ENCODE data around the gene KDM6A. TPM values are rescaled to one million over a fixed set of nuclear protein-coding genes. Genes with fewer than 3 reads are reported as not detected.
A peak's percentile ranks its signal among the peaks of the same experiment; 100 is the strongest.
"Not testable (repeated sequence)": the region's sequence is repeated elsewhere in the genome, so short reads cannot be mapped to it uniquely, and the experiment has no call there.

The KDM6A gene
- total and polyA plus RNA-seq, 2 donors (not counting 1 experiment from before 2014, with no cell fraction given), result 13.8 to 28.4 TPM

- no peaks in the 10 kb centered on the region for H3K4me1 ChIP-seq (ENCODE audit: control insufficient read depth, extremely low read depth, insufficient read depth, low read length)
- H3K36me3 ChIP-seq (ENCODE audit: control insufficient read depth, insufficient read depth, low read length), result peaks cover 7% of the 10 kb centered on the region
- H3K27ac ChIP-seq (ENCODE audit: insufficient read depth, low read length), result no peak overlapping the region
- no peak overlapping the region for H3K4me2 ChIP-seq (ENCODE audit: extremely low read depth, insufficient read depth, low read length)
- no peak for TF ChIP-seq EZH2 (IDR thresholded peaks at IDR 0.05; ENCODE audit: low read length, missing control alignments)
- H3K9me3 ChIP-seq (ENCODE audit: control insufficient read depth, insufficient read depth, low read depth, low read length), result no peaks in the 10 kb centered on the region
- H4K20me1 ChIP-seq (ENCODE audit: control insufficient read depth, extremely low read depth, insufficient read depth, low read length), result no peaks in the 10 kb centered on the region
- no peaks in the 10 kb centered on the region for H3K79me2 ChIP-seq (ENCODE audit: control insufficient read depth, insufficient read depth, low read length)
- DNase-seq (ENCODE audit: low read depth in 2 of 2), result peak in 1 of 2 donors; percentile 62
- H3K27me3 ChIP-seq (ENCODE audit: control insufficient read depth, insufficient read depth, low read length), result no peaks in the 10 kb centered on the region
- no peak overlapping the region for H2AFZ ChIP-seq (ENCODE audit: low read length)
- H3K4me3 ChIP-seq (replicated peaks in 1 of 4; ENCODE audit: control extremely low read depth in 1 of 4, insufficient read depth in 1 of 4, low read depth in 3 of 4, low read length in 4 of 4), result no peak overlapping the region
- no peak overlapping the region for H3K9ac ChIP-seq (ENCODE audit: insufficient read depth, low read length)
Observed at GRCh38 chrX:45063319-45064095, 190.5 kb downstream of the KDM6A start.

DNA sequence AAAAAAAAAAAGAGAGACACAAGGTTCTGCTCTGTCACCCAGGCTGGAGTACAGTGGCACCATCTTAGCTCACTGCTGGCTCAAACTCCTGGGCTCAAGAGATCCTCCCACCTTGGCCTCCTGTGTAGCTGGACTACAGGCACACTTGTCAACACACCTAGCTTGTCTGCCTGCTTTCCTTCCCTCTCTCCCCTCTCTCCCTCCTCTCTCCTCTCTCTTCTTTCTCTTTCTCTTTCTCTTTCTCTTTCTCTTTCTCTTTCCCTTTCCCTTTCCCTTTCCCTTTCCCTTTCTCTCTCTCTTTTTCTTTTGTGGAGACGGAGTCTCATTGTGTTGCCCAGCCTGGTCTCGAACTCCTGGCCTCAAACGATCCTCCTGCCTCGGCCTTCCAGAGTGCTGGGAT is 195.6 kb downstream of the KDM6A start:
- H3K27ac ChIP-seq (ENCODE audit: insufficient read depth, low read length), result no peak overlapping the region
- TF ChIP-seq EZH2 (IDR thresholded peaks at IDR 0.05; ENCODE audit: low read length, missing control alignments), result no peak
- TF ChIP-seq, protein P1, sequence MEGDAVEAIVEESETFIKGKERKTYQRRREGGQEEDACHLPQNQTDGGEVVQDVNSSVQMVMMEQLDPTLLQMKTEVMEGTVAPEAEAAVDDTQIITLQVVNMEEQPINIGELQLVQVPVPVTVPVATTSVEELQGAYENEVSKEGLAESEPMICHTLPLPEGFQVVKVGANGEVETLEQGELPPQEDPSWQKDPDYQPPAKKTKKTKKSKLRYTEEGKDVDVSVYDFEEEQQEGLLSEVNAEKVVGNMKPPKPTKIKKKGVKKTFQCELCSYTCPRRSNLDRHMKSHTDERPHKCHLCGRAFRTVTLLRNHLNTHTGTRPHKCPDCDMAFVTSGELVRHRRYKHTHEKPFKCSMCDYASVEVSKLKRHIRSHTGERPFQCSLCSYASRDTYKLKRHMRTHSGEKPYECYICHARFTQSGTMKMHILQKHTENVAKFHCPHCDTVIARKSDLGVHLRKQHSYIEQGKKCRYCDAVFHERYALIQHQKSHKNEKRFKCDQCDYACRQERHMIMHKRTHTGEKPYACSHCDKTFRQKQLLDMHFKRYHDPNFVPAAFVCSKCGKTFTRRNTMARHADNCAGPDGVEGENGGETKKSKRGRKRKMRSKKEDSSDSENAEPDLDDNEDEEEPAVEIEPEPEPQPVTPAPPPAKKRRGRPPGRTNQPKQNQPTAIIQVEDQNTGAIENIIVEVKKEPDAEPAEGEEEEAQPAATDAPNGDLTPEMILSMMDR (conservative IDR thresholded peaks at IDR 0.05 in 1 of 2, IDR thresholded peaks at IDR 0.05 in 1 of 2; ENCODE audit: low read depth in 1 of 2, low read length in 2 of 2), result no peak
- no peaks in the 10 kb centered on the region for H3K4me1 ChIP-seq (ENCODE audit: control insufficient read depth, extremely low read depth, insufficient read depth, low read length)
- H3K9ac ChIP-seq (ENCODE audit: insufficient read depth, low read length), result no peak overlapping the region
- DNase-seq (ENCODE audit: low read depth in 2 of 2), result no peak
- H3K4me3 ChIP-seq (replicated peaks in 1 of 4; ENCODE audit: control extremely low read depth in 1 of 4, insufficient read depth in 1 of 4, low read depth in 3 of 4, low read length in 4 of 4), result no peak overlapping the region
- H3K9me3 ChIP-seq (ENCODE audit: control insufficient read depth, insufficient read depth, low read depth, low read length), result no peaks in the 10 kb centered on the region
- no peaks in the 10 kb centered on the region for H3K27me3 ChIP-seq (ENCODE audit: control insufficient read depth, insufficient read depth, low read length)
- H3K36me3 ChIP-seq (ENCODE audit: control insufficient read depth, insufficient read depth, low read length), result peaks cover 6% of the 10 kb centered on the region
- H3K79me2 ChIP-seq (ENCODE audit: control insufficient read depth, insufficient read depth, low read length), result peaks cover 4% of the 10 kb centered on the region
- no peaks in the 10 kb centered on the region for H4K20me1 ChIP-seq (ENCODE audit: control insufficient read depth, extremely low read depth, insufficient read depth, low read length)
- no peak overlapping the region for H3K4me2 ChIP-seq (ENCODE audit: extremely low read depth, insufficient read depth, low read length)
- H2AFZ ChIP-seq (ENCODE audit: low read length), result no peak overlapping the region

GRCh38 chrX:45070116-45071007 is 197.4 kb downstream of the KDM6A start:
- H4K20me1 ChIP-seq (ENCODE audit: control insufficient read depth, extremely low read depth, insufficient read depth, low read length), result no peaks in the 10 kb centered on the region
- no peak overlapping the region for H3K27ac ChIP-seq (ENCODE audit: insufficient read depth, low read length)
- H3K9ac ChIP-seq (ENCODE audit: insufficient read depth, low read length), result no peak overlapping the region
- H2AFZ ChIP-seq (ENCODE audit: low read length), result no peak overlapping the region
- H3K4me1 ChIP-seq (ENCODE audit: control insufficient read depth, extremely low read depth, insufficient read depth, low read length), result no peaks in the 10 kb centered on the region
- H3K36me3 ChIP-seq (ENCODE audit: control insufficient read depth, insufficient read depth, low read length), result peaks cover 3% of the 10 kb centered on the region
- H3K9me3 ChIP-seq (ENCODE audit: control insufficient read depth, insufficient read depth, low read depth, low read length), result no peaks in the 10 kb centered on the region
- H3K4me2 ChIP-seq (ENCODE audit: extremely low read depth, insufficient read depth, low read length), result no peak overlapping the region
- H3K27me3 ChIP-seq (ENCODE audit: control insufficient read depth, insufficient read depth, low read length), result no peaks in the 10 kb centered on the region
- H3K79me2 ChIP-seq (ENCODE audit: control insufficient read depth, insufficient read depth, low read length), result peaks cover 4% of the 10 kb centered on the region
- H3K4me3 ChIP-seq (replicated peaks in 1 of 4; ENCODE audit: control extremely low read depth in 1 of 4, insufficient read depth in 1 of 4, low read depth in 3 of 4, low read length in 4 of 4), result no peak overlapping the region
- no peak for TF ChIP-seq EZH2 (IDR thresholded peaks at IDR 0.05; ENCODE audit: low read length, missing control alignments)
- TF ChIP-seq, protein P1 (conservative IDR thresholded peaks at IDR 0.05 in 1 of 2, IDR thresholded peaks at IDR 0.05 in 1 of 2; ENCODE audit: low read depth in 1 of 2, low read length in 2 of 2), result peak; percentile 49 to 63
- DNase-seq (ENCODE audit: low read depth in 2 of 2), result peak; percentile 56 to 69

DNA sequence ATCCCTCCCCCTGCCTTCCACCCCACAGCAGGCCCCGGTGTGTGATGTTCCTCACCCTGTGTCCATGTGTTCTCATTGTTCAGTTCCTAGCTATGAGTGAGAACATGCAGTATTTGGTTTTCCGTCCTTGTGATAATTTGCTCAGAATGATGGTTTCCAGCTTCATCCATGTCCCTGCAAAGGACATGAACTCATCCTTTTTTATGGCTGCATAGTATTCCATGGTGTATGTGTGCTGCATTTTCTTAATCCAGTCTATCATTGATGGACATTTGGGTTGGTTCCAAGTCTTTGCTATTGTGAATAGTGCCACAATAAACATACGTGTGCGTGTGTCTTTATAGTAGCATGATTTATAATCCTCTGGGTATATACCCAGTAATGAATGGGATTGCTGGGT is 200.0 kb downstream of the KDM6A start:
- H3K9ac ChIP-seq (ENCODE audit: insufficient read depth, low read length); H3K4me2 ChIP-seq (ENCODE audit: extremely low read depth, insufficient read depth, low read length); H3K27ac ChIP-seq (ENCODE audit: insufficient read depth, low read length); H3K9me3 ChIP-seq (ENCODE audit: control insufficient read depth, insufficient read depth, low read depth, low read length); H3K79me2 ChIP-seq (ENCODE audit: control insufficient read depth, insufficient read depth, low read length); H3K4me1 ChIP-seq (ENCODE audit: control insufficient read depth, extremely low read depth, insufficient read depth, low read length); H3K4me3 ChIP-seq (replicated peaks in 1 of 4; ENCODE audit: control extremely low read depth in 1 of 4, insufficient read depth in 1 of 4, low read depth in 3 of 4, low read length in 4 of 4); H4K20me1 ChIP-seq (ENCODE audit: control insufficient read depth, extremely low read depth, insufficient read depth, low read length); H2AFZ ChIP-seq (ENCODE audit: low read length); H3K27me3 ChIP-seq (ENCODE audit: control insufficient read depth, insufficient read depth, low read length); H3K36me3 ChIP-seq (ENCODE audit: control insufficient read depth, insufficient read depth, low read length); DNase-seq (ENCODE audit: low read depth in 2 of 2): not testable (repeated sequence)
